SK-N-MC (cell line): ENCODE data around the gene VIPR2.

Source experiments
- EZH2 ChIP-seq: fragments of 200-600 bp; sonication (generic); IDR thresholded peaks from one replicate; pipeline ENCODE4 v1.6.1; 2017; ENCODE audit warnings: antibody characterized with exemption
- POLR2AphosphoS5 ChIP-seq: IDR thresholded peaks from 2 replicates; pipeline ENCODE4 v1.6.1; 2012; ENCODE audit warnings: mild to moderate bottlenecking, low read depth, low read length, borderline replicate concordance

- TF ChIP-seq POLR2AphosphoS5 (no peak), EZH2 (no peak)
Observed at GRCh38 chr7:159158888-159159405, 14.3 kb upstream of the VIPR2 start.
